ENCODE data around the gene BTNL8. TPM values are rescaled to one million over a fixed set of nuclear protein-coding genes. Genes with fewer than 3 reads are reported as not detected.

Gene BTNL8
- total and polyA plus RNA-seq, 2 donors (not counting 3 experiments of a cell fraction or from before 2014, with no cell fraction given): not detected

DNA sequence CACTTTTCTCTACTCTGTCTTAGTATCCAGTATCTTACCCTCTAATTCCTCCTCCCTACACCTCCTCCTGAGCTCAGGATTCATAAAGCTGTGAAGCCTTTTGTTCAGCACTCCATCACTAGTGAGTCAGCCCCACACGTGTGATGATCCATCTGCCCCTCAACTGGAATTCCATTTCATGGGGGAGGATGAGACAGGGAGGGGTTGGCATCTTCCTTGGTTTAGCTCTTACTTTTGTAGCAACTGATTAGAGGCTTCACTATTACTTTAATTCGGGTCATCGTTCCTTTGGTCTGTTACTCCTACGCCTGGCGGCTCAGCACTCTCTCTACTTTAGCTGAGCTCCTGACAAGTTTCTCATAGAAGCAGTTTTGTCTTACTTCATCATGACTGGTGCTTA, 11.8 kb downstream of the BTNL8 start:
- intact Hi-C loops (cut with micrococcal nuclease) (no loop called here), dilution Hi-C loops (cut with MboI; ENCODE audit: extremely low pct_ligation_motif_present, low sequenced_read_pairs) (no loop called here)
- Histone ChIP-seq H3K4me2 (ENCODE audit: insufficient read depth, low read length) (no peak overlapping the region), H4K20me1 (replicated peaks; ENCODE audit: control insufficient read depth, extremely low read depth, insufficient read depth, low read length) (no peaks in the 10 kb centered on the region), H3K27me3 (ENCODE audit: control insufficient read depth in 2 of 2, insufficient read depth in 2 of 2, low read length in 2 of 2) (no peaks in the 10 kb centered on the region), H3K9ac (replicated peaks; ENCODE audit: extremely low read depth, insufficient read depth, low read length) (no peak overlapping the region), H3K9me1 (replicated peaks; ENCODE audit: control insufficient read depth, extremely low read depth, insufficient read depth, low read length) (no peaks in the 10 kb centered on the region), H2AFZ (ENCODE audit: low read depth, low read length) (no peak overlapping the region), H3K4me3 (replicated peaks in 1 of 3; ENCODE audit: insufficient read depth in 1 of 3, low read depth in 1 of 3, low read length in 3 of 3) (no peak overlapping the region), H3K79me2 (ENCODE audit: control insufficient read depth, insufficient read depth, low read length) (no peaks in the 10 kb centered on the region), H3K27ac (ENCODE audit: insufficient read depth, low read depth, low read length) (no peak overlapping the region), H3K4me1 (ENCODE audit: control insufficient read depth, extremely low read depth, insufficient read depth, low read length) (no peaks in the 10 kb centered on the region), H3K36me3 (ENCODE audit: control insufficient read depth in 2 of 2, extremely low read depth in 1 of 2, insufficient read depth in 2 of 2, low read length in 2 of 2) (no peaks in the 10 kb centered on the region), H3K9me3 (replicated peaks; ENCODE audit: control insufficient read depth, insufficient read depth, low read length) (no peaks in the 10 kb centered on the region)
- POLR2A ChIA-PET: no interaction called here
- no peak for FAIRE-seq
- TF ChIP-seq MYC (IDR thresholded peaks at IDR 0.05; ENCODE audit: low read depth, low read length) (no peak), GATA2 (IDR thresholded peaks at IDR 0.05; ENCODE audit: insufficient read depth, insufficient read length, low read depth, low read length) (no peak), JUN (IDR thresholded peaks at IDR 0.05; ENCODE audit: borderline replicate concordance, insufficient read depth, insufficient read length, low read depth) (no peak), POLR2A (IDR thresholded peaks at IDR 0.05; ENCODE audit: low read depth, low read length) (no peak), EZH2 (IDR thresholded peaks at IDR 0.05; ENCODE audit: borderline replicate concordance, low read depth, low read length, severe bottlenecking) (no peak), POLR2AphosphoS5 (IDR thresholded peaks at IDR 0.05; ENCODE audit: insufficient read depth, low read depth, low read length) (no peak), FOS (IDR thresholded peaks at IDR 0.05; ENCODE audit: borderline replicate concordance, insufficient read depth, low read length) (no peak)
- TF ChIP-seq, protein P1, sequence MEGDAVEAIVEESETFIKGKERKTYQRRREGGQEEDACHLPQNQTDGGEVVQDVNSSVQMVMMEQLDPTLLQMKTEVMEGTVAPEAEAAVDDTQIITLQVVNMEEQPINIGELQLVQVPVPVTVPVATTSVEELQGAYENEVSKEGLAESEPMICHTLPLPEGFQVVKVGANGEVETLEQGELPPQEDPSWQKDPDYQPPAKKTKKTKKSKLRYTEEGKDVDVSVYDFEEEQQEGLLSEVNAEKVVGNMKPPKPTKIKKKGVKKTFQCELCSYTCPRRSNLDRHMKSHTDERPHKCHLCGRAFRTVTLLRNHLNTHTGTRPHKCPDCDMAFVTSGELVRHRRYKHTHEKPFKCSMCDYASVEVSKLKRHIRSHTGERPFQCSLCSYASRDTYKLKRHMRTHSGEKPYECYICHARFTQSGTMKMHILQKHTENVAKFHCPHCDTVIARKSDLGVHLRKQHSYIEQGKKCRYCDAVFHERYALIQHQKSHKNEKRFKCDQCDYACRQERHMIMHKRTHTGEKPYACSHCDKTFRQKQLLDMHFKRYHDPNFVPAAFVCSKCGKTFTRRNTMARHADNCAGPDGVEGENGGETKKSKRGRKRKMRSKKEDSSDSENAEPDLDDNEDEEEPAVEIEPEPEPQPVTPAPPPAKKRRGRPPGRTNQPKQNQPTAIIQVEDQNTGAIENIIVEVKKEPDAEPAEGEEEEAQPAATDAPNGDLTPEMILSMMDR (IDR thresholded peaks at IDR 0.05; ENCODE audit: extremely low read depth in 1 of 2, insufficient read depth in 1 of 2, low read depth in 1 of 2, low read length in 2 of 2): no peak
- TF ChIP-seq, protein P2, sequence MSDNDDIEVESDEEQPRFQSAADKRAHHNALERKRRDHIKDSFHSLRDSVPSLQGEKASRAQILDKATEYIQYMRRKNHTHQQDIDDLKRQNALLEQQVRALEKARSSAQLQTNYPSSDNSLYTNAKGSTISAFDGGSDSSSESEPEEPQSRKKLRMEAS (IDR thresholded peaks at IDR 0.05; ENCODE audit: insufficient read depth, insufficient read length): no peak
- no TSS peak for BruUV-seq (replicated peaks)
- CTCF ChIA-PET: no interaction called here
- no peak for DNase-seq (ENCODE audit: low read depth, low spot score)
